Neural cell (in vitro differentiated cells): ENCODE measurements around the gene CAAP1. TPM values are rescaled to one million over a fixed set of nuclear protein-coding genes. Genes with fewer than 3 reads are reported as not detected.

ENCODE experiments used
- H2AFZ ChIP-seq: fragments of 200-600, 300-800 bp; sonication (generic), shearing (Covaris generic); 2 replicates; pipeline ENCODE4 v1.6.0; 2014; ENCODE audit warnings: low read depth, mild to moderate bottlenecking, antibody characterized with exemption, low read length, moderate library complexity
- H3F3A ChIP-seq: fragments of 200-600 bp; shearing (Covaris generic); 2 replicates; pipeline ENCODE4 v1.6.1; 2016; ENCODE audit warnings: mild to moderate bottlenecking, moderate library complexity, mixed read lengths, antibody characterized with exemption, low read length; ENCODE audit not compliant: insufficient read depth, poor library complexity, severe bottlenecking
- H3K27ac ChIP-seq: fragments of 200-600, 300-800 bp; sonication (generic), shearing (Covaris generic); 2 replicates; pipeline ENCODE4 v1.5.1; 2014; ENCODE audit warnings: mild to moderate bottlenecking, low read length, moderate library complexity
- H3K27me3 ChIP-seq: fragments of 300-800, 200-600 bp; sonication (generic), shearing (Covaris generic); 2 replicates; pipeline ENCODE4 v1.6.0; 2014; ENCODE audit warnings: mild to moderate bottlenecking, low read depth, low read length, moderate library complexity; ENCODE audit not compliant: insufficient read depth
- H3K36me3 ChIP-seq: fragments of 300-800, 200-600 bp; sonication (generic), shearing (Covaris generic); 2 replicates; pipeline ENCODE4 v1.5.1; 2014; ENCODE audit warnings: mild to moderate bottlenecking, antibody characterized with exemption, low read length, moderate library complexity; ENCODE audit not compliant: insufficient read depth
- H3K4me2 ChIP-seq: fragments of 300-800, 200-600 bp; sonication (generic), shearing (Covaris generic); 2 replicates; pipeline ENCODE4 v1.6.0; 2014; ENCODE audit warnings: mild to moderate bottlenecking, low read length
- H3K4me3 ChIP-seq: fragments of 300-800, 200-600 bp; sonication (generic), shearing (Covaris generic); 2 replicates; pipeline ENCODE4 v1.5.1; 2014; ENCODE audit warnings: mild to moderate bottlenecking, low read length, moderate library complexity
- H3K79me2 ChIP-seq: fragments of 200-600 bp; shearing (Covaris generic); replicated peaks from 2 replicates; pipeline ENCODE4 v1.6.0; 2014; ENCODE audit warnings: mild to moderate bottlenecking, low read length, moderate library complexity; ENCODE audit not compliant: insufficient read depth
- H3K9ac ChIP-seq: fragments of 300-800, 200-600 bp; sonication (generic), shearing (Covaris generic); 2 replicates; pipeline ENCODE4 v1.6.1; 2016; ENCODE audit warnings: mild to moderate bottlenecking, low read length, mixed read lengths
- H3K9me2 ChIP-seq: fragments of 200-600 bp; shearing (Covaris generic); 2 replicates; pipeline ENCODE4 v1.6.1; 2016; ENCODE audit warnings: mild to moderate bottlenecking, low read length, mixed read lengths; ENCODE audit not compliant: insufficient read depth
- H3K9me3 ChIP-seq: fragments of 200-600, 300-800 bp; sonication (generic), shearing (Covaris generic); 2 replicates; pipeline ENCODE4 v1.6.1; 2016; ENCODE audit warnings: mild to moderate bottlenecking, mixed run types, low read length, moderate library complexity, mixed read lengths
- H4K20me1 ChIP-seq: fragments of 200-600 bp; shearing (Covaris generic); 2 replicates; pipeline ENCODE4 v1.6.1; 2016; ENCODE audit warnings: mild to moderate bottlenecking, mixed run types; ENCODE audit not compliant: insufficient read depth
- CTCF ChIP-seq: fragments of 450-650 bp; IDR thresholded peaks from 2 replicates; pipeline ENCODE4 v1.5.1; 2014; ENCODE audit warnings: antibody characterized with exemption, mild to moderate bottlenecking, moderate library complexity; ENCODE audit not compliant: poor library complexity, severe bottlenecking
- EP300 ChIP-seq: fragments of 450-650 bp; conservative IDR thresholded peaks from 2 replicates; pipeline ENCODE4 v1.6.1; 2014; ENCODE audit warnings: antibody characterized with exemption, mild to moderate bottlenecking, moderate library complexity; ENCODE audit not compliant: poor library complexity, severe bottlenecking
- EZH2 ChIP-seq: fragments of 200-600, 300-800 bp; shearing (Covaris generic), sonication (generic); IDR thresholded peaks from 2 replicates; pipeline ENCODE4 v1.6.1; 2014; ENCODE audit warnings: antibody characterized with exemption, low read length, borderline replicate concordance, mild to moderate bottlenecking; ENCODE audit not compliant: insufficient read depth, poor library complexity, severe bottlenecking
- MXI1 ChIP-seq: fragments of 450-650 bp; conservative IDR thresholded peaks from 2 replicates; pipeline ENCODE4 v1.6.1; 2014; ENCODE audit warnings: antibody characterized with exemption, mild to moderate bottlenecking; ENCODE audit not compliant: poor library complexity, severe bottlenecking
- POLR2AphosphoS5 ChIP-seq: IDR thresholded peaks from 2 replicates; pipeline ENCODE4 v1.6.1; 2012
- RAD21 ChIP-seq: fragments of 450-650 bp; conservative IDR thresholded peaks from 2 replicates; pipeline ENCODE4 v1.6.1; 2014; ENCODE audit warnings: antibody characterized with exemption, mild to moderate bottlenecking, moderate library complexity
- SMC3 ChIP-seq: fragments of 450-650 bp; conservative IDR thresholded peaks from 2 replicates; pipeline ENCODE4 v1.6.1; 2014; ENCODE audit warnings: antibody characterized with exemption, mild to moderate bottlenecking, moderate library complexity; ENCODE audit not compliant: poor library complexity
- TAF1 ChIP-seq: IDR thresholded peaks from 2 replicates; pipeline ENCODE4 v1.6.1; 2012; ENCODE audit warnings: low read depth
- polyA plus RNA-seq: library from polyadenylated mRNA; depleted of rRNA; stranded (reverse); fragments of >200 nt; gene quantifications from 2 replicates; pipeline ENCODE4 v1.2.3, GENCODE V29; 2014
- TF ChIP-seq, protein P1 (sequence below): IDR thresholded peaks from 2 replicates; pipeline ENCODE4 v1.6.1; 2012; ENCODE audit warnings: borderline replicate concordance

The CAAP1 gene
- polyA plus RNA-seq, 1 donor from 2014 or later: 14.9 TPM

DNA sequence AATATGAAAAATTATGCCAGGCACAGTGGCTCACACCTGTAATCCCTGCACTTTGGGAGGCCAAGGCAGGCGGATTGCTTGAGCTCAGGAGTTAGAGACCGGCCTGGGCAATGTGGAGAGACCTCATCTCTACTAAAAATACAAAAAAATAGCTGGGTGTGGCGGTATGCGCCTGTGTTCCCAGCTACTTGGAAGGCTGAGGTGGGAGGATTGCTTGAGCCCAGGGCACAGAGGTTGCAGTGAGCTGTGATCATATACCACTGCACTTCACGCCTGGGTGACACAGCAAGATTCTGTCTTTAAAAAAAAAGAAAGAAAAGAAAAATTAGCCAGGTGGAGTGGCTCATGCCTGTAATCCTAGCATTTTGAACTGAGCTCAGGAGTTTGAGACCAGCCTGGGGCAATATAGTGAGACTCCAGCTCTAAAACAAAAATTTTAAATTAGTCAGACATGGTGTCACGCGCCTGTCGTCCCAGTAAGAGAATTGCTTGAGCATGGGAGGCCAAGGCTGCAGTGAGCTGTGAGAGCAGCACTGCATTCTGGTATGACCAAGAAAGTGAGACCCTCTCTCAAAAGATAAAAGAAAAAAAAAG is 36.4 kb upstream of the CAAP1 start:
- Histone ChIP-seq H3F3A (no peaks in the 10 kb centered on the region), H3K27ac (no peak overlapping the region), H3K4me2 (no peak overlapping the region), H2AFZ (no peak overlapping the region), H3K79me2 (peaks cover 2% of the 10 kb centered on the region), H3K9ac (no peak overlapping the region), H4K20me1 (no peaks in the 10 kb centered on the region), H3K9me2 (no peaks in the 10 kb centered on the region), H3K9me3 (no peaks in the 10 kb centered on the region), H3K27me3 (no peaks in the 10 kb centered on the region), H3K36me3 (peaks cover 14% of the 10 kb centered on the region), H3K4me3 (no peak overlapping the region)
- TF ChIP-seq CTCF: no peak
- TF ChIP-seq, protein P1, sequence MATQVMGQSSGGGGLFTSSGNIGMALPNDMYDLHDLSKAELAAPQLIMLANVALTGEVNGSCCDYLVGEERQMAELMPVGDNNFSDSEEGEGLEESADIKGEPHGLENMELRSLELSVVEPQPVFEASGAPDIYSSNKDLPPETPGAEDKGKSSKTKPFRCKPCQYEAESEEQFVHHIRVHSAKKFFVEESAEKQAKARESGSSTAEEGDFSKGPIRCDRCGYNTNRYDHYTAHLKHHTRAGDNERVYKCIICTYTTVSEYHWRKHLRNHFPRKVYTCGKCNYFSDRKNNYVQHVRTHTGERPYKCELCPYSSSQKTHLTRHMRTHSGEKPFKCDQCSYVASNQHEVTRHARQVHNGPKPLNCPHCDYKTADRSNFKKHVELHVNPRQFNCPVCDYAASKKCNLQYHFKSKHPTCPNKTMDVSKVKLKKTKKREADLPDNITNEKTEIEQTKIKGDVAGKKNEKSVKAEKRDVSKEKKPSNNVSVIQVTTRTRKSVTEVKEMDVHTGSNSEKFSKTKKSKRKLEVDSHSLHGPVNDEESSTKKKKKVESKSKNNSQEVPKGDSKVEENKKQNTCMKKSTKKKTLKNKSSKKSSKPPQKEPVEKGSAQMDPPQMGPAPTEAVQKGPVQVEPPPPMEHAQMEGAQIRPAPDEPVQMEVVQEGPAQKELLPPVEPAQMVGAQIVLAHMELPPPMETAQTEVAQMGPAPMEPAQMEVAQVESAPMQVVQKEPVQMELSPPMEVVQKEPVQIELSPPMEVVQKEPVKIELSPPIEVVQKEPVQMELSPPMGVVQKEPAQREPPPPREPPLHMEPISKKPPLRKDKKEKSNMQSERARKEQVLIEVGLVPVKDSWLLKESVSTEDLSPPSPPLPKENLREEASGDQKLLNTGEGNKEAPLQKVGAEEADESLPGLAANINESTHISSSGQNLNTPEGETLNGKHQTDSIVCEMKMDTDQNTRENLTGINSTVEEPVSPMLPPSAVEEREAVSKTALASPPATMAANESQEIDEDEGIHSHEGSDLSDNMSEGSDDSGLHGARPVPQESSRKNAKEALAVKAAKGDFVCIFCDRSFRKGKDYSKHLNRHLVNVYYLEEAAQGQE: no peak
- TF ChIP-seq SMC3: no peak
- no peak for TF ChIP-seq POLR2AphosphoS5
- no peak for TF ChIP-seq TAF1
- TF ChIP-seq MXI1: no peak
- no peak for TF ChIP-seq RAD21

DNA sequence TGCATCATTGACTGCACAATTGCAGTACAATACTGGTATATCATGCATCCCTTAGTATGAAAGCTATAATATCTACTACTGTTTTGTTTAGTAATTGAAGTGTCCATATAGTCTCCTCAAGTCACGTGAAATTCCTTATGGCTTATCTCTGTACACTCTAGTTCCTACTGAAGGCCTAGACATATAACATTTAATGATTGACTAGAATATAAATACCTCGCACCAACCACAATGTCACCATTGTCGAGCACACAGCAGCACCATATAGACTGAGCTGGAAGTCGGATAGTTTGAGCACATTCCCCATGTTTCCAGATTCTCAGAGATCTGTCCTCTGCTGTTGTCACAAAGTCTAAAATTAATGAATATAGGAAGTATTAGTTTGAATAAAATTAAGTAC is 33.0 kb upstream of the CAAP1 start:
- H4K20me1 ChIP-seq: no peaks in the 10 kb centered on the region
- H3K36me3 ChIP-seq: peaks cover 22% of the 10 kb centered on the region
- H3K79me2 ChIP-seq: no peaks in the 10 kb centered on the region
- no peaks in the 10 kb centered on the region for H3K9me2 ChIP-seq
- no peak overlapping the region for H3K4me2 ChIP-seq
- TF ChIP-seq, protein P1: no peak
- TF ChIP-seq EZH2 (no peak), TAF1 (no peak), SMC3 (no peak), POLR2AphosphoS5 (no peak), EP300 (no peak), RAD21 (no peak), CTCF (no peak), MXI1 (no peak)
- no peak overlapping the region for H3K27ac ChIP-seq
- no peaks in the 10 kb centered on the region for H3F3A ChIP-seq
- H3K9ac ChIP-seq: no peak overlapping the region
- H2AFZ ChIP-seq: no peak overlapping the region
- H3K4me3 ChIP-seq: no peak overlapping the region
- no peaks in the 10 kb centered on the region for H3K27me3 ChIP-seq
- H3K9me3 ChIP-seq: no peaks in the 10 kb centered on the region
